AG10803 (cell line): ENCODE results near the gene LENG8.
A peak's percentile ranks its signal among the peaks of the same experiment; 100 is the strongest.

Experiments used
- DNase-seq: peaks from one replicate; pipeline ENCODE4 v3.0.0; 2010; ENCODE audit warnings: low read depth
- H3K4me3 ChIP-seq: 2 replicates; pipeline ENCODE4 v1.5.1; 2011; ENCODE audit warnings: mild to moderate bottlenecking, low read length, control low read depth
- TF ChIP-seq, protein P1 (sequence below): conservative IDR thresholded peaks from 2 replicates; pipeline ENCODE4 v1.5.1; 2011; ENCODE audit warnings: mild to moderate bottlenecking, low read length, control low read depth, inconsistent platforms

The LENG8 gene

GRCh38 chr19:54448774-54449700 is at the start of gene LENG8:
TSS of gene LENG8 (plus strand) at chr19:54449199. CDS start at chr19:54451345, 2,146 bp downstream.
- peak; percentile 99 for DNase-seq
- peak within 1 kb of the TSS; percentile 95 for H3K4me3 ChIP-seq
- TF ChIP-seq, protein P1, sequence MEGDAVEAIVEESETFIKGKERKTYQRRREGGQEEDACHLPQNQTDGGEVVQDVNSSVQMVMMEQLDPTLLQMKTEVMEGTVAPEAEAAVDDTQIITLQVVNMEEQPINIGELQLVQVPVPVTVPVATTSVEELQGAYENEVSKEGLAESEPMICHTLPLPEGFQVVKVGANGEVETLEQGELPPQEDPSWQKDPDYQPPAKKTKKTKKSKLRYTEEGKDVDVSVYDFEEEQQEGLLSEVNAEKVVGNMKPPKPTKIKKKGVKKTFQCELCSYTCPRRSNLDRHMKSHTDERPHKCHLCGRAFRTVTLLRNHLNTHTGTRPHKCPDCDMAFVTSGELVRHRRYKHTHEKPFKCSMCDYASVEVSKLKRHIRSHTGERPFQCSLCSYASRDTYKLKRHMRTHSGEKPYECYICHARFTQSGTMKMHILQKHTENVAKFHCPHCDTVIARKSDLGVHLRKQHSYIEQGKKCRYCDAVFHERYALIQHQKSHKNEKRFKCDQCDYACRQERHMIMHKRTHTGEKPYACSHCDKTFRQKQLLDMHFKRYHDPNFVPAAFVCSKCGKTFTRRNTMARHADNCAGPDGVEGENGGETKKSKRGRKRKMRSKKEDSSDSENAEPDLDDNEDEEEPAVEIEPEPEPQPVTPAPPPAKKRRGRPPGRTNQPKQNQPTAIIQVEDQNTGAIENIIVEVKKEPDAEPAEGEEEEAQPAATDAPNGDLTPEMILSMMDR = no peak

DNA sequence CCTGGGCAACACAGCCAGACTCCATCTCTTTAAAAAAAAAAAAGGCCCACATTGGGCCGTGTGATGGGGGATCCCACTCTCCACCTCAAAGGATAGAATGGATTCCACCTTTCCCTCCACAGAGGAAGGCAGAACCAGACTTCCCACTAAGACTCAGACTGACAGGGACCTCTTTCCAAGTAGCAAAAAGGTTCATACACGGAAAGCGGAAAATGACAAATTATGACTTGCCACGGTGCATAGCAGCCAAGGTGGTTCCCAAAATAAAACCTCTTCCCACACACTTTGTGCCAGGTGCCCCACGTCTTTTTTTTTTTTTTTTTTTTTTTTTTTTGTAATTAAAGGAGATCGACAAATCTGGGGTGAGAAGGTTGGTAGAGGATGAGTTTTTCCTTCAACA is 48.1 kb upstream of the LENG8 start:
- TF ChIP-seq, protein P1 = no peak
- H3K4me3 ChIP-seq = no peak overlapping the region
- no peak for DNase-seq

GRCh38 chr19:54403054-54403453 is 45.9 kb upstream of the LENG8 start:
- TF ChIP-seq, protein P1 = no peak
- DNase-seq = no peak
- H3K4me3 ChIP-seq = no peak overlapping the region

DNA sequence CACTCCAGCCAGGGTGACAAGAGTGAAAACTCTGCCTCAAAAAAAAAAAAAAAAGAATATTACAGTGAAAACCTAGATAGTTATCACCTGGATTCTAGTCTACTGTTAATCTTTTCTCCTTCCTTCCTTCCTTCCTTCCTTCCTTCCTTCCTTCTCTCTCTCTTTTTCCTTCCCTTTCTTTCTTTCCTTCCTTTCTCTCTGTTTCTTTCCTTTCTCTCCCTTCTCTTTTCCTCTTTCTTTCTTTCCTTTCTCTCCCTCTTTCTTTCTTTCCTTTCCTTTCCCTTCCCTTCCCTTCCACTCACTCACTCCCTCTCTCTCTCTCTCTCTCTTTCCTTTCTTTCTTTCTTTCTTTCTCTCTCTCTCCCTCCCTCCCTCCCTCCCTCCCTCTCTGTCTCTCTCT is 43.4 kb upstream of the LENG8 start:
- DNase-seq = no peak
- TF ChIP-seq, protein P1 = no peak
- no peak overlapping the region for H3K4me3 ChIP-seq

GRCh38 chr19:54407780-54408179 is 41.2 kb upstream of the LENG8 start:
- TF ChIP-seq, protein P1 = no peak
- H3K4me3 ChIP-seq = no peak overlapping the region
- no peak for DNase-seq

DNA sequence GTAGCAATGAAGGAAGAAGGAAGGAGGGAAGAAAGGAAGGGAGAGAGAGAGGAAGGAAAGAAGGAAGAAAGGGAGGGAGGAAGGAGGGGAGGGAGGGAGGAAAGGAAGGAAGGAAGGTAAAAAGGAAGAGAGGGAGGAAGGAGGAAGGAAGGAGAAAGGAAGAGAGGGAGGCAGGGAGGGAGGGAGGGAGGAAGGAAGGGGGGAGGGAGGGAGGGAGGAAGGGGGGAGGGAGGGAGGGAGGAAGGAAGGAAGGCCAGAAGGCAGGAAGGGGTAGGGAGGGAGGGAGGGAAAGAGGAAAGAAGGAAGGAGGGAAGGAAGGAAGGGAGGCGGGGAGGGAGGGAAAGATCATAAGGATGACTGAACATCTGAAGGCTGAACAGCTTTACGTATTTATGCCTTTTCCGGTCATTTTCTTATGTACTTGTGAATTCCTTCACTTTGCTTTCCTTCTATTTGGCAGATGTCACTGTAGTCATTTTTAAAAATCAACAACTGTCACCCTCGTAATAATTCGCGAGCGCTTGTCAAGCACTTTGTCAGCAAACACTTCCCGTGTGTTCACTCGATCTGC is 40.5 kb upstream of the LENG8 start:
- TF ChIP-seq, protein P1 = no peak
- DNase-seq = no peak
- no peak overlapping the region for H3K4me3 ChIP-seq

DNA sequence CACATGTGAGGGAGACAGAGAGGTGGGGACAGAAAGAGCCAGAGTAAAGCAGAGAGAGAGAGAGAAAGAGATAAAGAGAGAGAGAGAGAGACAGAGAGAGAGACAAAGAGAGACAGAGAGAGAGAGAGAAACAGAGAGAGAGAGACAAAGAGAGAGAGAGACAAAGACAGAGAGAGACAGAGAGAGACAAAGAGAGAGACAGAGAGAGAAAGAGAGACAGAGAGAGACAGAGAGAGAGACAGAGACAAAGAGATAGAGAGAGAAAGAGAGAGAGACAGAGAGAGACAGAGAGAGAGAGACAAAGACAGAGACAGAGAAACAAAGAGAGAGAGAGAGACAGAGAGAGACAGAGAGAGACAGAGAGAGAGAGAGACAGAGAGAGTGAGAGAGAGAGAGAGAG is 38.0 kb upstream of the LENG8 start:
- TF ChIP-seq, protein P1 = no peak
- no peak for DNase-seq
- H3K4me3 ChIP-seq = no peak overlapping the region
